HCT116 (cell line): ENCODE results near the gene ATXN7L1. TPM values are rescaled to one million over a fixed set of nuclear protein-coding genes. Genes with fewer than 3 reads are reported as not detected.

Source experiments
- ATAC-seq: fragments of 200-7000 bp; cut with Tn5 transposase; 2 replicates; pipeline ENCODE4 v1.9.1; 2020; ENCODE audit warnings: mild to moderate bottlenecking, moderate library complexity
- BruUV-seq: library from RNA; stranded (reverse); fragments of 400-500 nt; replicated peaks from 2 replicates; lab custom pipeline; 2021; lab: Mats Ljungman, UMichigan
- CTCF ChIA-PET: fragments of 300-600 bp; sonication (Branson Sonifier 250); formaldehyde crosslinking; loops from one replicate; lab custom pipeline; 2021; ENCODE audit warnings: antibody characterized with exemption; lab: Charles Lee
- POLR2A ChIA-PET: fragments of 300-600, 350-600 bp; sonication (Branson Sonifier 250); formaldehyde crosslinking; loops from one replicate; lab custom pipeline; 2021; ENCODE audit warnings: antibody characterized with exemption; lab: Charles Lee
- RAD21 ChIA-PET, 2 experiments: fragments of 300-600 bp; sonication (Branson Sonifier 250); formaldehyde crosslinking; loops; one replicate each; lab custom pipeline; 2023; ENCODE audit warnings: low total read pairs in 2 of 2; ENCODE audit not compliant: uncharacterized antibody in 2 of 2, unreplicated experiment in 2 of 2, low non-redundant PET in 1 of 2; lab: Charles Lee
- DNase-seq: peaks from one replicate; pipeline ENCODE4 v3.0.0-alpha.2; 2010; ENCODE audit warnings: low read depth, low spot score
- H2AFZ ChIP-seq: fragments of 200-600 bp; shearing (Covaris generic), sonication (generic); 2 replicates; pipeline ENCODE4 v1.6.1; 2017; ENCODE audit warnings: low read depth, mixed run types, mixed read lengths, antibody characterized with exemption, low read length; ENCODE audit not compliant: poor library complexity, severe bottlenecking
- H3K27ac ChIP-seq: 2 replicates; pipeline ENCODE4 v1.5.1; 2012; ENCODE audit warnings: low read depth, low read length
- H3K27me3 ChIP-seq: fragments of 200-600 bp; sonication (generic); 2 replicates; pipeline ENCODE4 v1.6.1; 2016; ENCODE audit warnings: mixed run types, low read length, mixed read lengths; ENCODE audit not compliant: insufficient read depth
- H3K36me3 ChIP-seq, 2 experiments: fragments of 200-500 bp in 1 of 2; fragments of 200-600 bp in 1 of 2; sonication (Bioruptor generic) in 1 of 2; sonication (generic) in 1 of 2; 2 replicates each; pipeline versions ENCODE4 v1.5.1 to v1.6.1; 2014 to 2016; ENCODE audit warnings: low read length in 2 of 2, inconsistent platforms in 1 of 2, mixed read lengths in 1 of 2, mixed run types in 1 of 2; ENCODE audit not compliant: insufficient read depth in 2 of 2, control insufficient read depth in 1 of 2
- H3K4me1 ChIP-seq, 2 experiments: fragments of 200-600 bp in 1 of 2; sonication (generic) in 1 of 2; 2 replicates each; pipeline versions ENCODE4 v1.5.1 to v1.6.1; 2012 to 2017; ENCODE audit warnings: low read length in 2 of 2, inconsistent platforms in 1 of 2, mild to moderate bottlenecking in 1 of 2, mixed read lengths in 1 of 2, mixed run types in 1 of 2, moderate library complexity in 1 of 2; ENCODE audit not compliant: insufficient read depth in 2 of 2, control insufficient read depth in 1 of 2
- H3K4me2 ChIP-seq: fragments of 200-600 bp; sonication (generic); 2 replicates; pipeline ENCODE4 v1.6.1; 2017; ENCODE audit warnings: mixed run types, low read length, mixed read lengths
- H3K4me3 ChIP-seq, 2 experiments: fragments of 200-600 bp in 1 of 2; sonication (generic) in 1 of 2; replicated peaks in 1 of 2; 2 replicates each; pipeline ENCODE4 v1.5.1; 2011 to 2016; ENCODE audit warnings: low read length in 2 of 2, control low read depth in 1 of 2, low read depth in 1 of 2, mild to moderate bottlenecking in 1 of 2, mixed read lengths in 1 of 2, mixed run types in 1 of 2
- H3K79me2 ChIP-seq: fragments of 200-600 bp; sonication (generic); 2 replicates; pipeline ENCODE4 v1.6.1; 2017; ENCODE audit warnings: mild to moderate bottlenecking, mixed run types, low read length, moderate library complexity, mixed read lengths; ENCODE audit not compliant: insufficient read depth
- H3K9ac ChIP-seq: fragments of 200-600 bp; sonication (generic); 2 replicates; pipeline ENCODE4 v1.6.1; 2016; ENCODE audit warnings: low read length, mixed read lengths
- H3K9me2 ChIP-seq: fragments of 200-600 bp; sonication (generic), shearing (Covaris generic); 2 replicates; pipeline ENCODE4 v1.6.1; 2017; ENCODE audit warnings: mixed run types, mild to moderate bottlenecking, moderate library complexity; ENCODE audit not compliant: insufficient read depth
- H3K9me3 ChIP-seq, 2 experiments: fragments of 200-500 bp in 1 of 2; fragments of 200-600 bp in 1 of 2; sonication (Bioruptor generic) in 1 of 2; sonication (generic) in 1 of 2; 2 replicates each; pipeline ENCODE4 v1.6.1; 2014 to 2017; ENCODE audit warnings: low read length in 2 of 2, mixed read lengths in 2 of 2, inconsistent platforms in 1 of 2, low read depth in 1 of 2, mild to moderate bottlenecking in 1 of 2, mixed run types in 1 of 2, moderate library complexity in 1 of 2; ENCODE audit not compliant: control insufficient read depth in 1 of 2, insufficient read depth in 1 of 2
- H4K20me1 ChIP-seq: fragments of 200-600 bp; sonication (generic), shearing (Covaris generic); 2 replicates; pipeline ENCODE4 v1.6.1; 2017; ENCODE audit warnings: mixed run types, mild to moderate bottlenecking, moderate library complexity; ENCODE audit not compliant: insufficient read depth
- ATF3 ChIP-seq: IDR thresholded peaks from 2 replicates; pipeline ENCODE4 v1.6.1; 2012
- EGR1 ChIP-seq: IDR thresholded peaks from 2 replicates; pipeline ENCODE4 v1.6.1; 2012; ENCODE audit warnings: low read depth
- ELF1 ChIP-seq: IDR thresholded peaks from 2 replicates; pipeline ENCODE4 v1.6.1; 2012; ENCODE audit warnings: low read depth, borderline replicate concordance
- EZH2 ChIP-seq: fragments of 200-600 bp; sonication (generic); IDR thresholded peaks from 2 replicates; pipeline ENCODE4 v1.6.1; 2017; ENCODE audit warnings: antibody characterized with exemption, mixed run types
- JUND ChIP-seq: IDR thresholded peaks from 2 replicates; pipeline ENCODE4 v1.6.1; 2012
- POLR2A ChIP-seq: IDR thresholded peaks from 2 replicates; pipeline ENCODE4 v1.7.0; 2011; ENCODE audit warnings: borderline replicate concordance; ENCODE audit not compliant: insufficient read depth, insufficient read length; ENCODE audit errors: extremely low read depth
- RAD21 ChIP-seq: IDR thresholded peaks from 2 replicates; pipeline ENCODE4 v1.6.1; 2012; ENCODE audit warnings: low read depth, mild to moderate bottlenecking
- REST ChIP-seq: IDR thresholded peaks from 2 replicates; pipeline ENCODE4 v1.6.1; 2012; ENCODE audit warnings: low read depth
- SP1 ChIP-seq: IDR thresholded peaks from 2 replicates; pipeline ENCODE4 v1.6.1; 2012; ENCODE audit warnings: low read depth
- TCF7L2 ChIP-seq: IDR thresholded peaks from 2 replicates; pipeline ENCODE4 v1.7.0; 2011; ENCODE audit warnings: borderline replicate concordance, inconsistent platforms; ENCODE audit not compliant: insufficient read depth, insufficient read length; ENCODE audit errors: extremely low read depth
- YY1 ChIP-seq: IDR thresholded peaks from 2 replicates; pipeline ENCODE4 v1.6.1; 2011; ENCODE audit warnings: low read length, low read depth, moderate library complexity, mild to moderate bottlenecking; ENCODE audit not compliant: insufficient replicate concordance; ENCODE audit errors: extremely low read depth
- ZBTB33 ChIP-seq: IDR thresholded peaks from 2 replicates; pipeline ENCODE4 v1.6.1; 2011; ENCODE audit warnings: mild to moderate bottlenecking, low read length, moderate library complexity; ENCODE audit not compliant: insufficient replicate concordance; ENCODE audit errors: extremely low read depth
- intact Hi-C: fragments of 100-400 bp; cut with micrococcal nuclease; formaldehyde crosslinking; loops from 2 replicates; pipeline ENCODE4 v1.10.0; 2022
- total RNA-seq: library from RNA; stranded (reverse); gene quantifications from one replicate; pipeline ENCODE4 v1.2.1, GENCODE V29; 2021; ENCODE audit not compliant: unreplicated experiment
- TF ChIP-seq, protein P1 (sequence below): IDR thresholded peaks from 2 replicates; pipeline ENCODE4 v1.6.1; 2012

Gene ATXN7L1
- total RNA-seq, 1 experiment from 2014 or later = 11.5 TPM

DNA sequence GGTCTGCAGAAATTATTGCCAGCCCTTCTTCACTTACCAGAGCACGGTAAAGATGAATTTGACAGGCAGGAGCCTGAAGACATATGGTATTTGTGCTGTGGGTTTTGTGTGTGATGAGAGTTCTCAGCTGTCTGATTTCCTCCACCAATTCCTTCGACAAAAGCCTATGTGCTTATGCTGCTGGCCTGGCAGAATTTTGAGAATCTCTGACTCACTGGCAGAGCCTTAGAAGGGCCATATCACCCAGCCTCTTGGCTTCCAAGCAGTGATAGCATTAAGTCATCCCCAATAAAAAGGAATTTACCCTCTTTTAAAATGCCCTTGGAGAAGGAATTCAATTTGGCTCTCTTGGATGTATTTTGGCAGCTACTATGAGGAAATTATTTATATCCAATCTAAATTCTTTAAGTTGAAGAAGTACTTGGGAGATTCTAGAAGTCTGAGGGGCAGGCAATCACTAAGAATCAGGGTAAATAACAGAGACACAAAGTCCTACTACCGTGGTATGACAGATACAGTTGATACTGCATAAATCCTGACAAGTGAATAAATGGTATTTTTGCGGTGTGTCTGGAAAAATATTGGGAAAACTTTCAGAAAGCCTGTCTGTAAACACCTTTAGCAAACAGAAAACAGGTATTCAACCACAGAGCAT lies 226.5 kb downstream of the ATXN7L1 start:
- intact Hi-C loops = loop anchor here (5.0 to 10.0 kb wide), 2 partner anchors 225 to 517 kb away; partner anchors contain the start of gene ATXN7L1
- CTCF ChIA-PET = interaction anchor here (1.0 to 3.0 kb wide), 3 partner anchors 7 to 393 kb away, joined by 3 to 13 read pairs (median 7); no protein-coding TSS in a partner anchor
- no TSS peak for BruUV-seq

More for the DNA sequence above, 226.5 kb downstream of the ATXN7L1 start:
- no peak for TF ChIP-seq EGR1
- TF ChIP-seq YY1 = no peak
- TF ChIP-seq, protein P1, sequence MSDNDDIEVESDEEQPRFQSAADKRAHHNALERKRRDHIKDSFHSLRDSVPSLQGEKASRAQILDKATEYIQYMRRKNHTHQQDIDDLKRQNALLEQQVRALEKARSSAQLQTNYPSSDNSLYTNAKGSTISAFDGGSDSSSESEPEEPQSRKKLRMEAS = no peak
- no peak for TF ChIP-seq ELF1
- no peak for TF ChIP-seq EZH2
- no peak for TF ChIP-seq JUND
- TF ChIP-seq SP1 = no peak
- no peak for TF ChIP-seq ATF3
- TF ChIP-seq POLR2A = no peak
- TF ChIP-seq TCF7L2 = no peak
- no peak for TF ChIP-seq RAD21
- no peak for TF ChIP-seq ZBTB33
- no peak for TF ChIP-seq REST
- TF ChIP-seq, all 23 proteins: peak for 0
- no peak overlapping the region for H2AFZ ChIP-seq
- no peaks in the 10 kb centered on the region for H3K79me2 ChIP-seq
- no peak for ATAC-seq
- H3K4me1 ChIP-seq = peaks cover 21 to 31% of the 10 kb centered on the region in 2 experiments
- no peaks in the 10 kb centered on the region for H3K9me3 ChIP-seq
- ChIA-PET POLR2A (no interaction called here), RAD21 (no interaction called here)
- no peak overlapping the region for H3K4me3 ChIP-seq
- no peak for DNase-seq
- no peaks in the 10 kb centered on the region for H4K20me1 ChIP-seq
- H3K27me3 ChIP-seq = no peaks in the 10 kb centered on the region
- H3K36me3 ChIP-seq = no peaks in the 10 kb centered on the region
- no peak overlapping the region for H3K9ac ChIP-seq
- no peak overlapping the region for H3K27ac ChIP-seq
- peak overlapping the region; percentile 59 for H3K4me2 ChIP-seq
- H3K9me2 ChIP-seq = no peaks in the 10 kb centered on the region
